ENCODE results near the gene NEUROD4. TPM values are rescaled to one million over a fixed set of nuclear protein-coding genes. Genes with fewer than 3 reads are reported as not detected.

The NEUROD4 gene
- total RNA-seq, 4 donors from 2014 or later = not detected

GRCh38 chr12:54998958-54999510, 20.7 kb upstream of the NEUROD4 start:
- no peak for TF ChIP-seq POLR2A (IDR thresholded peaks at IDR 0.05)
- TF ChIP-seq CTCF (IDR thresholded peaks at IDR 0.05) = no peak
- H3K27me3 ChIP-seq = no peaks in the 10 kb centered on the region
- no peaks in the 10 kb centered on the region for H3K9me3 ChIP-seq
- no peak overlapping the region for H3K27ac ChIP-seq
- DNase-seq = no peak
- no peak overlapping the region for H3K4me3 ChIP-seq
- no peaks in the 10 kb centered on the region for H3K4me1 ChIP-seq
- no peaks in the 10 kb centered on the region for H3K36me3 ChIP-seq

GRCh38 chr12:55001198-55001868, 18.4 kb upstream of the NEUROD4 start:
- no peaks in the 10 kb centered on the region for H3K4me1 ChIP-seq
- no peak for DNase-seq
- no peak overlapping the region for H3K27ac ChIP-seq
- H3K36me3 ChIP-seq = no peaks in the 10 kb centered on the region
- no peak for TF ChIP-seq POLR2A (IDR thresholded peaks at IDR 0.05)
- no peak for TF ChIP-seq CTCF (IDR thresholded peaks at IDR 0.05)
- H3K27me3 ChIP-seq = no peaks in the 10 kb centered on the region
- H3K4me3 ChIP-seq = no peak overlapping the region
- H3K9me3 ChIP-seq = no peaks in the 10 kb centered on the region

- Histone ChIP-seq H3K4me3 (no peak overlapping the region), H3K4me1 (no peaks in the 10 kb centered on the region), H3K27ac (no peak overlapping the region), H3K9me3 (no peaks in the 10 kb centered on the region), H3K36me3 (no peaks in the 10 kb centered on the region), H3K27me3 (no peaks in the 10 kb centered on the region)
- no peak for TF ChIP-seq CTCF (IDR thresholded peaks at IDR 0.05)
- no peak for DNase-seq
Measured at GRCh38 chr12:55002355-55002754, 17.4 kb upstream of the NEUROD4 start.

GRCh38 chr12:55008944-55009585, 10.7 kb upstream of the NEUROD4 start:
- TF ChIP-seq CTCF (IDR thresholded peaks at IDR 0.05) (no peak), POLR2A (IDR thresholded peaks at IDR 0.05) (no peak)
- no peaks in the 10 kb centered on the region for H3K9me3 ChIP-seq
- no peak for DNase-seq
- H3K27me3 ChIP-seq = no peaks in the 10 kb centered on the region
- no peak overlapping the region for H3K4me3 ChIP-seq
- H3K36me3 ChIP-seq = no peaks in the 10 kb centered on the region
- no peaks in the 10 kb centered on the region for H3K4me1 ChIP-seq
- H3K27ac ChIP-seq = no peak overlapping the region

- Histone ChIP-seq H3K9me3 (no peaks in the 10 kb centered on the region), H3K27ac (no peak overlapping the region), H3K36me3 (no peaks in the 10 kb centered on the region), H3K4me1 (no peaks in the 10 kb centered on the region), H3K4me3 (no peak overlapping the region), H3K27me3 (no peaks in the 10 kb centered on the region)
- TF ChIP-seq POLR2A (IDR thresholded peaks at IDR 0.05) (no peak), CTCF (IDR thresholded peaks at IDR 0.05) (no peak)
- DNase-seq = no peak
Measured at GRCh38 chr12:55017416-55017925, 2.3 kb upstream of the NEUROD4 start.
